Measurements from ENCODE around the gene KHNYN. TPM values are rescaled to one million over a fixed set of nuclear protein-coding genes. Genes with fewer than 3 reads are reported as not detected.

Gene KHNYN
- total and polyA plus RNA-seq, 2 of the 8 experiments (the other 6 are each of a cell fraction or from before 2014, with no cell fraction given), result 7.6 to 22.3 TPM

DNA sequence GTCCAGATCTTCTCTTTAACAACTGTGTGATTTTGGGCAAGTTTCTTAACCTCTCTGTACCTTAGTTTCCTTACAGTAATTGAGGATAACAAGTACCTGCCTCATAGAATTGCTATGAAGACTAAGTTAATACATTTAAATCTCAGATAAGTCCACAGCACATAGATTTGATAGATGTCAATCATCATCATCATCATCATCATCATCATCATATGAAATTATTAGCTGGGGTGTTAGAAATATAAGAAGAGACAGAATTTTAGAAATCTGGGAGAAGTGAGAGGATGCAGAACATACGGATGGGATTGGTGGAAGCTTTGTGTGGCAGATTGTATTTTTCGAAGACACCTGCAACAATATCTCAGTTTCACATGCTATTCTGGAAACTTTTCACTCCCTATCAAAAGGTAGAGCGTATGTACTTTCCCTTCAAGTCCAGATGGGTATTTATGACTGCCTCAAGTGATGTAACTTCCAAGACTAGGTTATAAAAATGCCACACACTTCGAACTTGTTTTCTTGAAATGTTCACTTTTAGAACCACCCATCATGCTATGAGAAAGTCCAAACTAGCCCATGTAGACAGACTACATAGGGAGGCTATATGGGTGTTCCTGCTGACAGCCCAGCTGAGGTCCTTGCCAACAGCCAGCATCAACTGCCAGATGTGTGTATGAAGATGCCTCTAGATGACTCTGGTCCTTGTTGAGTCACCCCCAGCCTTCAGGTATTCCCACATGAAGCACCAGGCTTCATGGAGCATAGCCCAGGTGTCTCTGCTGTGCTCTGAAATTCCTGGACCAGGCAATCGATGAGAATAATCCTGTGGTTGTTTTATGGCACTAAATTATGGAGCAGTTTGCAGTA, 33.5 kb downstream of the KHNYN start (continued):
- TF ChIP-seq POU5F1 (IDR thresholded peaks at IDR 0.05; ENCODE audit: low read depth, low read length), result no peak
- no peak for TF ChIP-seq SIRT6 (IDR thresholded peaks at IDR 0.05; ENCODE audit: low read length)
- TF ChIP-seq NRF1 (IDR thresholded peaks at IDR 0.05; ENCODE audit: low read depth, low read length), result no peak
- TF ChIP-seq KDM4A (IDR thresholded peaks at IDR 0.05; ENCODE audit: low read depth, low read length, severe bottlenecking), result no peak
- no peak for TF ChIP-seq ZNF274 (IDR thresholded peaks at IDR 0.05; ENCODE audit: borderline replicate concordance, extremely low read depth, low read length)
- TF ChIP-seq PHF8 (conservative IDR thresholded peaks at IDR 0.05; ENCODE audit: low read depth, low read length), result no peak
